ENCODE results near the gene PSEN1. TPM values are rescaled to one million over a fixed set of nuclear protein-coding genes. Genes with fewer than 3 reads are reported as not detected.

Gene PSEN1
- total and polyA plus RNA-seq, 2 of the 8 experiments (the other 6 are each of a cell fraction or from before 2014, with no cell fraction given) = 10.1 to 38.7 TPM

DNA sequence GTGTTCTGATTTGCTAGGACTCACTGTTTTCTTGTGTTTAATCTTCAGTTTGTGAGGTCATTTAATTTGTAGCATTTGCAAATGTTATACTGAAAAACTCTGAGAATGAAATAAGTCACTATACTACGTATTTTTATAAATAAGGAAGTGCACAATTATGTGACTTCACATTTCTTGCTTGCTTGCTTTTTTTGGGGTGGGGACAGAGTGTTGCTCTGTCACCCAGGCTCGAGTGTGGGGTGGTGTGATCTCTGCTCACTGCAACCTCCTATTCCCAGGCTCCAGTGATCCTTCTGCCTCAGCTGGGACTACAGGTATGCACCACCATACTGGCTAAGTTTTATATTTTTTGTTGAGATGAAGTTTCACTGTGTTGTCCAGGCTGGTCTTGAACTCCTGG is 45.3 kb upstream of the PSEN1 start (continued):
- TF ChIP-seq, protein P1, sequence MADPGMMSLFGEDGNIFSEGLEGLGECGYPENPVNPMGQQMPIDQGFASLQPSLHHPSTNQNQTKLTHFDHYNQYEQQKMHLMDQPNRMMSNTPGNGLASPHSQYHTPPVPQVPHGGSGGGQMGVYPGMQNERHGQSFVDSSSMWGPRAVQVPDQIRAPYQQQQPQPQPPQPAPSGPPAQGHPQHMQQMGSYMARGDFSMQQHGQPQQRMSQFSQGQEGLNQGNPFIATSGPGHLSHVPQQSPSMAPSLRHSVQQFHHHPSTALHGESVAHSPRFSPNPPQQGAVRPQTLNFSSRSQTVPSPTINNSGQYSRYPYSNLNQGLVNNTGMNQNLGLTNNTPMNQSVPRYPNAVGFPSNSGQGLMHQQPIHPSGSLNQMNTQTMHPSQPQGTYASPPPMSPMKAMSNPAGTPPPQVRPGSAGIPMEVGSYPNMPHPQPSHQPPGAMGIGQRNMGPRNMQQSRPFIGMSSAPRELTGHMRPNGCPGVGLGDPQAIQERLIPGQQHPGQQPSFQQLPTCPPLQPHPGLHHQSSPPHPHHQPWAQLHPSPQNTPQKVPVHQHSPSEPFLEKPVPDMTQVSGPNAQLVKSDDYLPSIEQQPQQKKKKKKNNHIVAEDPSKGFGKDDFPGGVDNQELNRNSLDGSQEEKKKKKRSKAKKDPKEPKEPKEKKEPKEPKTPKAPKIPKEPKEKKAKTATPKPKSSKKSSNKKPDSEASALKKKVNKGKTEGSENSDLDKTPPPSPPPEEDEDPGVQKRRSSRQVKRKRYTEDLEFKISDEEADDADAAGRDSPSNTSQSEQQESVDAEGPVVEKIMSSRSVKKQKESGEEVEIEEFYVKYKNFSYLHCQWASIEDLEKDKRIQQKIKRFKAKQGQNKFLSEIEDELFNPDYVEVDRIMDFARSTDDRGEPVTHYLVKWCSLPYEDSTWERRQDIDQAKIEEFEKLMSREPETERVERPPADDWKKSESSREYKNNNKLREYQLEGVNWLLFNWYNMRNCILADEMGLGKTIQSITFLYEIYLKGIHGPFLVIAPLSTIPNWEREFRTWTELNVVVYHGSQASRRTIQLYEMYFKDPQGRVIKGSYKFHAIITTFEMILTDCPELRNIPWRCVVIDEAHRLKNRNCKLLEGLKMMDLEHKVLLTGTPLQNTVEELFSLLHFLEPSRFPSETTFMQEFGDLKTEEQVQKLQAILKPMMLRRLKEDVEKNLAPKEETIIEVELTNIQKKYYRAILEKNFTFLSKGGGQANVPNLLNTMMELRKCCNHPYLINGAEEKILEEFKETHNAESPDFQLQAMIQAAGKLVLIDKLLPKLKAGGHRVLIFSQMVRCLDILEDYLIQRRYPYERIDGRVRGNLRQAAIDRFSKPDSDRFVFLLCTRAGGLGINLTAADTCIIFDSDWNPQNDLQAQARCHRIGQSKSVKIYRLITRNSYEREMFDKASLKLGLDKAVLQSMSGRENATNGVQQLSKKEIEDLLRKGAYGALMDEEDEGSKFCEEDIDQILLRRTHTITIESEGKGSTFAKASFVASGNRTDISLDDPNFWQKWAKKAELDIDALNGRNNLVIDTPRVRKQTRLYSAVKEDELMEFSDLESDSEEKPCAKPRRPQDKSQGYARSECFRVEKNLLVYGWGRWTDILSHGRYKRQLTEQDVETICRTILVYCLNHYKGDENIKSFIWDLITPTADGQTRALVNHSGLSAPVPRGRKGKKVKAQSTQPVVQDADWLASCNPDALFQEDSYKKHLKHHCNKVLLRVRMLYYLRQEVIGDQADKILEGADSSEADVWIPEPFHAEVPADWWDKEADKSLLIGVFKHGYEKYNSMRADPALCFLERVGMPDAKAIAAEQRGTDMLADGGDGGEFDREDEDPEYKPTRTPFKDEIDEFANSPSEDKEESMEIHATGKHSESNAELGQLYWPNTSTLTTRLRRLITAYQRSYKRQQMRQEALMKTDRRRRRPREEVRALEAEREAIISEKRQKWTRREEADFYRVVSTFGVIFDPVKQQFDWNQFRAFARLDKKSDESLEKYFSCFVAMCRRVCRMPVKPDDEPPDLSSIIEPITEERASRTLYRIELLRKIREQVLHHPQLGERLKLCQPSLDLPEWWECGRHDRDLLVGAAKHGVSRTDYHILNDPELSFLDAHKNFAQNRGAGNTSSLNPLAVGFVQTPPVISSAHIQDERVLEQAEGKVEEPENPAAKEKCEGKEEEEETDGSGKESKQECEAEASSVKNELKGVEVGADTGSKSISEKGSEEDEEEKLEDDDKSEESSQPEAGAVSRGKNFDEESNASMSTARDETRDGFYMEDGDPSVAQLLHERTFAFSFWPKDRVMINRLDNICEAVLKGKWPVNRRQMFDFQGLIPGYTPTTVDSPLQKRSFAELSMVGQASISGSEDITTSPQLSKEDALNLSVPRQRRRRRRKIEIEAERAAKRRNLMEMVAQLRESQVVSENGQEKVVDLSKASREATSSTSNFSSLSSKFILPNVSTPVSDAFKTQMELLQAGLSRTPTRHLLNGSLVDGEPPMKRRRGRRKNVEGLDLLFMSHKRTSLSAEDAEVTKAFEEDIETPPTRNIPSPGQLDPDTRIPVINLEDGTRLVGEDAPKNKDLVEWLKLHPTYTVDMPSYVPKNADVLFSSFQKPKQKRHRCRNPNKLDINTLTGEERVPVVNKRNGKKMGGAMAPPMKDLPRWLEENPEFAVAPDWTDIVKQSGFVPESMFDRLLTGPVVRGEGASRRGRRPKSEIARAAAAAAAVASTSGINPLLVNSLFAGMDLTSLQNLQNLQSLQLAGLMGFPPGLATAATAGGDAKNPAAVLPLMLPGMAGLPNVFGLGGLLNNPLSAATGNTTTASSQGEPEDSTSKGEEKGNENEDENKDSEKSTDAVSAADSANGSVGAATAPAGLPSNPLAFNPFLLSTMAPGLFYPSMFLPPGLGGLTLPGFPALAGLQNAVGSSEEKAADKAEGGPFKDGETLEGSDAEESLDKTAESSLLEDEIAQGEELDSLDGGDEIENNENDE (IDR thresholded peaks at IDR 0.05; ENCODE audit: insufficient replicate concordance, low read length) = no peak
- TF ChIP-seq, protein P2, sequence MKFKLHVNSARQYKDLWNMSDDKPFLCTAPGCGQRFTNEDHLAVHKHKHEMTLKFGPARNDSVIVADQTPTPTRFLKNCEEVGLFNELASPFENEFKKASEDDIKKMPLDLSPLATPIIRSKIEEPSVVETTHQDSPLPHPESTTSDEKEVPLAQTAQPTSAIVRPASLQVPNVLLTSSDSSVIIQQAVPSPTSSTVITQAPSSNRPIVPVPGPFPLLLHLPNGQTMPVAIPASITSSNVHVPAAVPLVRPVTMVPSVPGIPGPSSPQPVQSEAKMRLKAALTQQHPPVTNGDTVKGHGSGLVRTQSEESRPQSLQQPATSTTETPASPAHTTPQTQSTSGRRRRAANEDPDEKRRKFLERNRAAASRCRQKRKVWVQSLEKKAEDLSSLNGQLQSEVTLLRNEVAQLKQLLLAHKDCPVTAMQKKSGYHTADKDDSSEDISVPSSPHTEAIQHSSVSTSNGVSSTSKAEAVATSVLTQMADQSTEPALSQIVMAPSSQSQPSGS (IDR thresholded peaks at IDR 0.05; ENCODE audit: low read length) = no peak
- TF ChIP-seq TEAD4 (IDR thresholded peaks at IDR 0.05; ENCODE audit: low read depth, low read length) (no peak), SRF (IDR thresholded peaks at IDR 0.05; ENCODE audit: low read depth, low read length) (no peak), RAD21 (IDR thresholded peaks at IDR 0.05 in 1 of 2, conservative IDR thresholded peaks at IDR 0.05 in 1 of 2; ENCODE audit: low read depth in 2 of 2, low read length in 2 of 2) (no peak), MAFK (IDR thresholded peaks at IDR 0.05; ENCODE audit: low read depth, low read length) (no peak), SIX5 (IDR thresholded peaks at IDR 0.05; ENCODE audit: low read depth, low read length) (no peak), EZH2 (IDR thresholded peaks at IDR 0.05; ENCODE audit: low read depth, low read length, severe bottlenecking) (no peak)

Data from H1 (cell line).